HG02759 (cell line): Measurements from ENCODE around the gene NRF1.
A peak's percentile ranks its signal among the peaks of the same experiment; 100 is the strongest.
"Not testable (repeated sequence)": the region's sequence is repeated elsewhere in the genome, so short reads cannot be mapped to it uniquely, and the experiment has no call there.

Experiments used
- ATAC-seq: cut with Tn5 transposase; IDR thresholded peaks from one replicate; pipeline ENCODE4 v1.9.1; 2021; ENCODE audit warnings: mild to moderate bottlenecking, moderate library complexity; ENCODE audit not compliant: unreplicated experiment

The NRF1 gene

DNA sequence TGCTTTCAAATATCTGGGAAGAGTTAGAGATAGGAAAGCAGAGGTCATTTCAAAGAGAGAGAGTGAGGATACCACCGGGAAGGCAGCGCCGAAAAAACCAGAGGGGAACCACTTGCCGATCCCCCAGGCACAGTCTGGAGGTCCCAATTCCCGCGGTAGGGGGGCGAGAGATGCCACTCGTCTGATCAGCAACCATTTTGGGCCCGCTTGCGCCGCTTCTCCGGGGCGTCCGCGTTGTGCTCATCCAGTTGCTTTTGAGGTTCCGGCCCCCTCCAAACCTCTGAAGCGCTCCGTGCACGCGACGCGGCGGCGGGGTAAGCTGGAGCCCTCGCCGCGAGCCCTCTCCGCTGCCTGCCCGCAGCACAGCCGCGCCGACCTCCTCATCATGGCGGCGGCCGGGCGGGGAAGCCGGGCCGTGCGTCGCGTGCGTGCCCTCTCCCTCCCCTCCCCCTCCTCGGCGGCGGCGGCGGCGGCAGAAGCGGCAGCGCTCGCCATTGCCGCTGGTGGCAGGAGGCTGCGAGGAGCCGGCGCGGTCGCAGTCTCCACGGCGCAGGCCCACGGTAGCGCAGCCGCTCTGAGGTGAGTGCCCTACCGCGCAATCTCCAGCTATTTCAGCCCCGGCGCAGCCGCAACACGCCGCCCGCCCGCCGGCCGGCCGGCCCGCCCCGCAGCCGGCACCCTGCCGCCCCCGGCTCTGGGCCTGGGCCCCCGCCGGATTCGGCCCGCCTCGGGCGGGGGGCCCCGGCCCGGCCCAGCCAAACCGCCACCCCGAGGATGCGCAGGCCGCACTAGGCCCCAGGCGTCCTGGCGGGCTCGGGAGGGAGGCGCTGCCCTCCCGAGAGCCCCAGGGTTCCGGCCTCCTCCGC lies at the start of gene NRF1:
Gene NRF1, plus strand, starts transcription at position 475 of the 866 bp plus-strand sequence. CDS start 45,632 bp downstream, outside the sequence.
- peak; percentile 82 for ATAC-seq

GRCh38 chr7:129566323-129566722 lies 45.2 kb upstream of the NRF1 start:
- not testable (repeated sequence) for ATAC-seq

DNA sequence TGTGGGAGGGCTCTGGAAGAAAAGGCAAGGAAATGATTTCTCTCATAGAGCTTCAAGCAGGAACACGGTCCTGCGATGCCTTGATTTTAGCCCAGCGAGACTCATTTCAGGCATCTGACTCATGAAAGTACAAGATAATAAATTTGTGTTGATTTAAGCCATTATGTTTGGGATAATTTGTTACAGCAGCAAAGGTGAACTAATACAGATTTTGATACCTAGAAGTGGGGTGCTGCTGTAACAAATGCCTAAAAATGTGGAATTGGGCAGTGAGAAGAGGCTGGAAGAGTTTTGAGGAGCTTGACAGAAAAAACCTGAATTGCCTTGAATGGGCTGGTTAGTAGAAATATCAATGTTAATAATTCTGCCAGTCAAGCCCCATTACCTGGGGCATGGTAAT lies 44.1 kb upstream of the NRF1 start:
- ATAC-seq, result no peak

GRCh38 chr7:129568240-129568639 lies 43.3 kb upstream of the NRF1 start:
- ATAC-seq, result no peak

- ATAC-seq, result no peak
These were observed 42.2 kb upstream of the NRF1 start for GRCh38 chr7:129569326-129569725.

DNA sequence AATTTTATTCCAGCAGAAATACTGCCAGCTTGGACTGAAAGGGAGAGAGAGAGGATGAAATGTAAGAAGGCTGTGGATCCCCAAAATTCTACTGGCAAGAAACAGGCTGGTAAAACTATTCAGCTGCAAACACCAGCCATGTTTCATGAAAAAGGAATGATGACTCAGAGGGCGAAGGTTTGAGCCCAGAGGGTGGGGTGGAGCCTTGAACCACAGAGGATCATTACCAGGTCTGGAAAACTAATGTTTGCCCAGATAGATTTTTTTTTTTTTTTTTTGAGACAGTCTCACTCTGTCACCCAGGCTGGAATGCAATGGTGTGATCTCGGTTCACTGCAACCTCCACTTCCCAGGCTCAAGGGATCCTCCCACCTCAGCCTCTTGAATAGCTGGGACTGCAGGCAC lies 41.7 kb upstream of the NRF1 start:
- ATAC-seq, result no peak

GRCh38 chr7:129571201-129571600 lies 40.3 kb upstream of the NRF1 start:
- no peak for ATAC-seq

DNA sequence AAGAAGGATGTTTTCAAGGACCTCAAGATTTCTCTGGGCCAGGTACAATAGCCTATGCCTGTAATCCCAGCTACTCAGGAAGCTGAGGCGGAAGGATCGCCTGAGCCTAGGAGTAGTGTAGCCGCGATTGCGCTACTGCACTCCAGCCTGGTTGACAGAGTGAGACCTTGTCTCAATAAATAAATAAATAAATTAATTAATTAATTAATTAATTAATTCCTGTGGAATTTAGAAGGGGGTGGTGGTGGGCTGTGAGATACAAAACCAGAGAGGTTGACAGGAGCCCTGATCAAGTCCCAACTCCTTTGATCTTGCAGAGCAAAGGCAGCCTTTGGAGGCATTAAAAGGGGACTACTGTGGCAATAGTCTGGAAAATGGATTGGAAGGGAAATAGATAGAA lies 39.3 kb upstream of the NRF1 start:
- no peak for ATAC-seq

DNA sequence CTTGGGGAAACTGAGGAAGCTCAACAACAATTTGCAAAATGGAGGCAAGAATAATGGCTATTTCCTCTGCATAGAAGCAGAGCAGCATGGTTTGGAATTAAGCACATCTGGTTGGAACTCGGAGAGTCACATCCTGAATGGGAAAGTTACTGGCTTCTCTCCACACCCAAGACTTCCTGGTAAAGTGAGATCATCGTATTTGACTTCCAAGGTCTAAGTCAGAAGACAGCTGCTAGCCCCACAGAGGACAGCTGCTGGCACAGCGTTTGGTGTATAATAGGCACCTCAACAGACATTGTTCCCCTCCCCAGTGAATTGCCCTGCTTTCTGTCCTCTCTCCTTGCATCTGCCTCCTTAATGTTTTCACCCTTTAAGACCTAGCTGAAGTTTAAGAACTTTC lies 37.0 kb upstream of the NRF1 start:
- ATAC-seq, result no peak

- ATAC-seq, result no peak
These were observed 35.8 kb upstream of the NRF1 start for GRCh38 chr7:129575699-129576098.

DNA sequence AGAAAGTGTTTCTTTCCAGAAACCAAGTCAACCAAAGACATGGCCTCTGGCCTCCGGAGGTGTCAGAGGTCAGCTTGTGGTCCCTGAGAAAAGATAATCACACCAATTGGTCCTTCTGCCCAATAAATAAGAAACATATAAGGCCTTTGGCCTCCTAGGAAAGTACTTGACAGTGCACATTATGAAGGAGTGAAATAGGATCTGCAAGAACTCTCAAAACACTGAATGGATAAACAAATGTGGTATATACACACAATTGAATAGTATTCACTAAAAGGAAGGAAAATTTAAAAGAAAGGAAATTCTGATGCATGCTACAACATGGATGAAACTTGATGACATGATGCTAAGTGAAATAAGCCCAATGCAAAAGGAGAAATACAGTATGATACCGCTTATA lies 35.4 kb upstream of the NRF1 start:
- no peak for ATAC-seq

DNA sequence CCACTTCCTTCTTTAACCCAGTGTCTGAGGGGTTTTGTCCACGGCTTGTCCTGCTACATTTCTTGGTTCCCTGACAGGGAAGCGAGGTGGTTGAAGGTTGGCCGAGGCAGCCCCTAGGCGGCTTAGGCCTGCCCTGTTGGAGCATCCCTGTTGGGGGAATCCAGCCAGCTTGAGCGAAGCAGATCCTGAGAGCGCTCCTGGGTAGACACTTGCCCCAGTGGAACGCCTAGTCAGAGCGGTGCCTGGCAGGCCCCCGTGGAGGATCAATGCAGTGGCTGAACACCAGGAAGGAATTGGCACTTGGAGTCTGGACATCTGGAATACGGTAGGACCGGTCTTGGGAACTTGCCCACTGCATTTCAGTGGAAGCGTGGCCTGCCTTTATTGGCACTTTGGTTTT lies 32.7 kb upstream of the NRF1 start:
- no peak for ATAC-seq

DNA sequence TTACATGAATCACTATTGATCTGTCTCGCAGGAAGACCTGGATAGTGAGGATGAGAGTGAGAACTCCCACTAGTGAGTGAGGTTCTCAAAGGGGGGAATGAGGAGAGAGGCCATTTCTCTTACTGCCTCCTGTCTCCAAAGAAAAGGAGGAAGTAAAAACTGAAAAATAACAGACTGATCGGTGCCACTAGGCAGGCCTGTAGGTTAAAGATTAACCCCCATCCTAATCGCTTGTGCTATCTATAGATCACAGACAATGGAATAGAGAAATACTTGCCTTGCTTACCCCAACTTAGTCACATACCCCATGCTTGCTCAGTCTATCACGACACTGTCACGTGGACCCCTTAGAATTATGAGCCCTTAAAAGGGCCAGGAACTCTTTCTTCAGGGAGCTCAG lies 25.3 kb upstream of the NRF1 start:
- not testable (repeated sequence) for ATAC-seq

- ATAC-seq, result no peak
These were observed 23.3 kb upstream of the NRF1 start for GRCh38 chr7:129588268-129588667.

GRCh38 chr7:129591868-129592267 lies 19.7 kb upstream of the NRF1 start:
- ATAC-seq, result no peak

DNA sequence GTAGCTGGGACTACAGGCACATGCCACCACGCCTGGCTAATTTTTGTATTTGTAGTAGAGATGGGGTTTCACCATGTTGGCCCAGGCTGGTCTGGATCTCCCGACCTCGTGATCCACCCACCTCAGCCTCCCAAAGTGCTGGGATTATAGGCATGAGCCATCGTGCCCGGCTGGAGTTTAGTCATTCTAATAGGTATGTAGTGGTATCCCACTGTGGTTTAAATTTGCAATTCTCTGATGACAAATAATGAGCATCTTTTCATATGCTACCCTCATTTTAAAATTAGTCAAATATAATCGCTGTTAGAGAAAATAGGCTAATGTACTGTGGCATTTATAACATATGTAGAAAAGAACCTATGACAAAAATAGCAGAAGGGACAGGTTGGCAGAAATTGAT lies 15.1 kb upstream of the NRF1 start:
- ATAC-seq, result not testable (repeated sequence)

DNA sequence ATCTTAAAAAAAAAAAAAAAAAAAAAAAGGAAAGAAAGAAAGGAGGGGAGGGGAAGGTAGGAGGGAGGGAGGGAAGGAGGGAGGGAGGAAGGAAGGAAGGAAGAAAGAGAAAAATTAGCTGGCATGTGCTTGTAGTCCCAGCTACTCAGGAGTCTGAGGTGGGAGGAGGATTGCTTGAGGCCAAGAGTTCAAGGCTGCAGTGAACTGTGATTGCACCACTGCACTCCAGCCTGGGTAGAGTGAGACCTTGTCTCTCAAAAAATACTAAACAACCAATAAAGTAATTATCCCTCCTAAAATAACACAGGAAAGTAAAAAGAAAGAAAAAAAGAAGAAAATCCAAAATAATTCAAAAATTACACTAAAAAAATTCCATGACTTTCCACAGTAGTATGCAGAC lies 13.8 kb upstream of the NRF1 start:
- ATAC-seq, result no peak

DNA sequence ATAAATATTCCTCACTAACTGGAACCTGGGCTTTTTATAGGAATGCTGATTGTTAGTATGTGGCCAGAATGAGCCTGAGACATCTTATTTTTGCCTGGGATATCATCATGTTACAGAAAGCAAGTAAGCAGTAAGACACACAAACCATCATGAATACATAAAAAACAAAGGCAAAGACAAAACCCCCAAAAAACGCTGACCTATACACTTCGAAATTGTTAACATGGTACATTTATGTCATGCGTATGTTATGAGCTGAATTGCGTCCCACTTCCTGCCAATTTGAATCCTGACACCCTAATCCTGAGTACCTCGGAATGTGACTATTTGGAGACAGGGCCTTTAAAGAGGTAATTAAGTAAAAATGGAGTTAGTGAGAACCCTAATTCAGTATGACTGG lies 12.3 kb upstream of the NRF1 start:
- no peak for ATAC-seq

DNA sequence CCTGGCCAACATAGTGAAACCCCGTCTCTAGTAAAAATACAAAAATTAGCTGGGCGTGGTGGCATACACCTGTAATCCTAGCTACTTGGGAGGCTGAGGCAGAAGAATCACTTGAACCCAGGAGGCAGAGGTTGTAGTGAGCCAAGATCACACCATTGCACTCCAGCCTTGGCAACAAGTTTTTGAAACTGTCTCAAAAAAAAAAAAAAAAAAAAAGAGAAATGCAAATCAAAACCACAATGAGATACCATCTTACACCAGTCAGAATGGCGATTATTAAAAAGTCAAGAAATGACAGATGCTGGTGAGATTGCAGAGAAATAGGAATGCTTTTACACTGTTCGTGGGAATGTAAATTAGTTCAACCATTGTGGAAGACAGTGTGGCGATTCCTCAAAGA lies 7.9 kb upstream of the NRF1 start:
- ATAC-seq, result not testable (repeated sequence)

- not testable (repeated sequence) for ATAC-seq
These were observed 7.5 kb upstream of the NRF1 start for GRCh38 chr7:129604021-129604420.

DNA sequence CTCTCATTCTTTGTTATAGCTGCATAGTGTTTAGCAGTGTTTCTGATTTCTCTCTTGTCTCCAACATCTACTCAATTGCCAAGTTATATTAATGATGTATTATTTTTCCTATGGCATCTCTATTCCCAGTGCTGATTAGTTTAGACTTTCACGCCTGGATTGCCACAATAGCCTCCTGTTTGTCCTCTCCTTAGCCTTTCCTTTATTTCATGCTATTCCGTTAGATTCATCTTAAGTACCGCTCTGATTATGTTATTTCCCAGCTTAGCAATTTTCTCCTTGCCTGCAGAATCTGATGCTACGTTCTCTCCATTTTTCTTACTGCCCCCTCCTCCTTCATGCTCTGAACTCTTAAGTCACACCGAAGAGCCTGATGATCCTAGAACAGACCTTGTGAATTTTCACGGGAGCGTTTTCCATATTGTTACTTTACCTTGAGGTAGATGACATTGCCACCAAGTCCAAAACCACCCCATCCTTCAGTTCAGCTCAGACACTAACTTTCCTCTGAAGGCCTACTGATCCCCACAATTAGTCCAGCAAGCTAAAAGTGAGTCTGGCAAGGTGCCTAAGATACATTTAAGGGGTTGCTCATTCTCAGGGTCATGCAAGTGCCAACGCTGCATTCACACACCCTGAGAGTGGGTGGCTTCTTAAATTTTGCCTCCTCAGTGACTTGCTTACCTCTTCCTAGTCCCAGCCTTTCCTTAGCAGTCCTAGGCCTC lies 6.6 kb upstream of the NRF1 start:
- no peak for ATAC-seq

DNA sequence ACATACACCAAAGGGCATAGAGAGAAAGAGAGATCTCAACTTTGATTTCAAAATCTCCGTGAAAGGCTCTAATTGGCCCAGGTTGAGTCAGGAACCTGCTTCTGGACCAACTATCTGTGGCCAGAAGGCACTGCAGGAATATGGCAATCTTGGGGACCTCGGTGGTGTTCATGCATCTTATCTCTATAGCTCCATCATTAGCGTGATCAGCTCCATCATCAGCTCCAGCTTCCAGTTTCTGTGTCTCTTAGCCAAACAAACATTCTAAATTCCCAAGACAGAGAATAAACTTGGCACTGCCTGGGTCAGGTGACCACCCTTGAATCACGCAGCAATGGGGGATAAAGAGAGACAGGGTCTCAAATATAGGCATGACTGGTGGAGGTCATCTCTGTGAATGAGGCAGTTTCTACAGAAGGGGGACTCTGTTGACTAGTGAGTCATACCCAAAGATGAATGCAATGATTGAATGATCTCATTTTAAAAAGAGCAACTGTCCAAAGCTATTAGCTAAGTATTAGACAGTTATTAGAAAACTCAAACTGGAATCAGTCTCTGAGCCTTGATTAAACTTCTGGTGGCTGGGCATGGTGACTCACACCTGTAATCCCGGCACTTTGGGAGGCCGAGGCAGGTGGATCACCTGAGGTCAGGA lies 5.4 kb upstream of the NRF1 start:
- ATAC-seq, result no peak
